WTC11 (cell line): ENCODE measurements around the gene PSTK. TPM values are rescaled to one million over a fixed set of nuclear protein-coding genes. Genes with fewer than 3 reads are reported as not detected.

Experiments
- ATF6 ChIP-seq: sonication (generic); formaldehyde crosslinking; IDR thresholded peaks from 2 replicates; pipeline ENCODE4 v1.8.1; 2023; ENCODE audit warnings: mild to moderate bottlenecking, missing genetic modification reagents
- CREB1 ChIP-seq: sonication (generic); formaldehyde crosslinking; IDR thresholded peaks from 2 replicates; pipeline ENCODE4 v1.8.0; 2023; ENCODE audit warnings: mild to moderate bottlenecking, missing genetic modification reagents
- CREM ChIP-seq: sonication (generic); formaldehyde crosslinking; IDR thresholded peaks from 2 replicates; pipeline ENCODE4 v1.8.1; 2022; ENCODE audit warnings: mild to moderate bottlenecking, missing genetic modification reagents, moderate library complexity
- E2F1 ChIP-seq: sonication (generic); formaldehyde crosslinking; IDR thresholded peaks from 2 replicates; pipeline ENCODE4 v1.8.0; 2022; ENCODE audit warnings: mild to moderate bottlenecking, missing genetic modification reagents
- E2F5 ChIP-seq: sonication (generic); formaldehyde crosslinking; IDR thresholded peaks from 2 replicates; pipeline ENCODE4 v1.8.1; 2022; ENCODE audit warnings: mild to moderate bottlenecking, moderate library complexity, missing genetic modification reagents
- GABPB1 ChIP-seq: sonication (generic); formaldehyde crosslinking; IDR thresholded peaks from 2 replicates; pipeline ENCODE4 v1.8.1; 2023; ENCODE audit warnings: mild to moderate bottlenecking, missing genetic modification reagents
- GTF2I ChIP-seq: fragments of 250-450 bp; sonication (Bioruptor Pico); conservative IDR thresholded peaks from 2 replicates; pipeline ENCODE4 v1.4.0; 2021; ENCODE audit warnings: mild to moderate bottlenecking
- MLX ChIP-seq: sonication (generic); formaldehyde crosslinking; IDR thresholded peaks from 2 replicates; pipeline ENCODE4 v1.8.1; 2023; ENCODE audit warnings: mild to moderate bottlenecking, missing genetic modification reagents, moderate library complexity
- MYBL2 ChIP-seq: sonication (generic); formaldehyde crosslinking; IDR thresholded peaks from 2 replicates; pipeline ENCODE4 v1.8.1; 2023; ENCODE audit warnings: mild to moderate bottlenecking, moderate library complexity, missing genetic modification reagents
- NFE2L1 ChIP-seq: sonication (generic); formaldehyde crosslinking; IDR thresholded peaks from 2 replicates; pipeline ENCODE4 v1.8.1; 2023; ENCODE audit warnings: missing genetic modification reagents
- NR1H2 ChIP-seq: sonication (generic); formaldehyde crosslinking; IDR thresholded peaks from 2 replicates; pipeline ENCODE4 v1.9.0; 2021; ENCODE audit warnings: mild to moderate bottlenecking, moderate library complexity, missing genetic modification reagents
- PRDM15 ChIP-seq: sonication (generic); formaldehyde crosslinking; IDR thresholded peaks from 2 replicates; pipeline ENCODE4 v1.8.0; 2022; ENCODE audit warnings: missing genetic modification reagents
- PREB ChIP-seq: sonication (generic); formaldehyde crosslinking; IDR thresholded peaks from 2 replicates; pipeline ENCODE4 v1.8.1; 2022; ENCODE audit warnings: mild to moderate bottlenecking, missing genetic modification reagents, moderate library complexity, borderline replicate concordance
- RORB ChIP-seq: fragments of 250-450 bp; sonication (Bioruptor Pico); IDR thresholded peaks from 2 replicates; pipeline ENCODE4 v1.9.0; 2021; ENCODE audit warnings: mild to moderate bottlenecking
- SMAD4 ChIP-seq: sonication (generic); formaldehyde crosslinking; IDR thresholded peaks from 2 replicates; pipeline ENCODE4 v1.8.0; 2022; ENCODE audit warnings: mild to moderate bottlenecking, missing genetic modification reagents
- SP1 ChIP-seq: sonication (generic); formaldehyde crosslinking; conservative IDR thresholded peaks from 2 replicates; pipeline ENCODE4 v1.8.1; 2022; ENCODE audit warnings: missing genetic modification reagents
- USF2 ChIP-seq: sonication (generic); formaldehyde crosslinking; IDR thresholded peaks from 2 replicates; pipeline ENCODE4 v1.8.1; 2023; ENCODE audit warnings: mild to moderate bottlenecking, missing genetic modification reagents, moderate library complexity
- ZNF232 ChIP-seq: sonication (generic); formaldehyde crosslinking; IDR thresholded peaks from 2 replicates; pipeline ENCODE4 v1.8.0; 2022; ENCODE audit warnings: mild to moderate bottlenecking, missing genetic modification reagents
- ZNF396 ChIP-seq: fragments of 250-450 bp; sonication (Bioruptor Pico); IDR thresholded peaks from 2 replicates; pipeline ENCODE4 v1.8.0; 2021; ENCODE audit warnings: mild to moderate bottlenecking, moderate library complexity, borderline replicate concordance
- ZNF423 ChIP-seq: fragments of 250-450 bp; sonication (Bioruptor Pico); IDR thresholded peaks from 2 replicates; pipeline ENCODE4 v2.1.2; 2022; ENCODE audit warnings: mild to moderate bottlenecking, moderate library complexity
- ZNF425 ChIP-seq: fragments of 250-450 bp; sonication (Bioruptor Pico); conservative IDR thresholded peaks from 2 replicates; pipeline ENCODE4 v1.9.0; 2021; ENCODE audit warnings: mild to moderate bottlenecking
- ZNF532 ChIP-seq: fragments of 250-450 bp; sonication (Bioruptor Pico); IDR thresholded peaks from 2 replicates; pipeline ENCODE4 v1.9.0; 2021; ENCODE audit warnings: mild to moderate bottlenecking, borderline replicate concordance
- total RNA-seq: library from RNA; stranded (reverse); gene quantifications from 3 replicates; pipeline ENCODE4 v1.2.3, GENCODE V29; 2021

Gene PSTK
- total RNA-seq, 1 experiment from 2014 or later: 4.0 TPM

GRCh38 chr10:123008355-123009104 is 28.3 kb downstream of the PSTK start, which contains the start of the genes ACADSB and IKZF5 (continued):
- TF ChIP-seq NFE2L1 (CRISPR knock-in tag): no peak
- TF ChIP-seq GTF2I (CRISPR knock-in tag): no peak
- TF ChIP-seq GABPB1 (CRISPR knock-in tag): peak; percentile 26; the same call in 1 of the 2 replicates
- TF ChIP-seq USF2 (CRISPR knock-in tag): no peak
- TF ChIP-seq ZNF532: no peak
- TF ChIP-seq SMAD4 (CRISPR knock-in tag): no peak
- peak; percentile 99 for TF ChIP-seq SP1 (CRISPR knock-in tag)
- peak; percentile 89 for TF ChIP-seq MYBL2 (CRISPR knock-in tag)
- no peak for TF ChIP-seq ZNF396 (CRISPR knock-in tag)
- TF ChIP-seq PRDM15 (CRISPR knock-in tag): no peak
- no peak; the same call in 1 of the 2 replicates for TF ChIP-seq CREM (CRISPR knock-in tag)
- TF ChIP-seq ZNF232 (CRISPR knock-in tag): no peak
- no peak for TF ChIP-seq ATF6
- TF ChIP-seq E2F5: peak; percentile 91
- TF ChIP-seq CREB1 (CRISPR knock-in tag): no peak
- no peak for TF ChIP-seq RORB
- TF ChIP-seq MLX (CRISPR knock-in tag): no peak
- TF ChIP-seq E2F1 (CRISPR knock-in tag): no peak
- TF ChIP-seq NR1H2 (CRISPR knock-in tag): no peak
- no peak for TF ChIP-seq PREB (CRISPR knock-in tag)
- no peak for TF ChIP-seq ZNF425 (CRISPR knock-in tag)
- no peak for TF ChIP-seq ZNF423 (CRISPR knock-in tag)
